Measurements from ENCODE around the gene LRRC30. TPM values are rescaled to one million over a fixed set of nuclear protein-coding genes. Genes with fewer than 3 reads are reported as not detected.

Gene LRRC30
- total and polyA plus RNA-seq, 8 donors, result not detected

GRCh38 chr18:7236933-7237332, 6.0 kb downstream of the LRRC30 start:
- intact Hi-C loops (cut with DNase I), result no loop called here
- no peak for TF ChIP-seq CTCF (IDR thresholded peaks at IDR 0.05)
- ATAC-seq (no peak), DNase-seq (no peak)
- Histone ChIP-seq H3K27ac (no peak overlapping the region), H3K4me1 (peaks cover 0 to 9% of the 10 kb centered on the region in 2 donors), H3K4me3 (no peak overlapping the region), H3K27me3 (no peaks in the 10 kb centered on the region), H3K36me3 (no peaks in the 10 kb centered on the region), H3K9me3 (no peaks in the 10 kb centered on the region)

- ATAC-seq, result no peak
Observed at GRCh38 chr18:7237673-7238272, 6.9 kb downstream of the LRRC30 start.

GRCh38 chr18:7242926-7243325, 12.0 kb downstream of the LRRC30 start:
- intact Hi-C loops (cut with DNase I), result no loop called here

More at GRCh38 chr18:7237673-7238272, 6.9 kb downstream of the LRRC30 start:
- no peak overlapping the region for H3K27ac ChIP-seq
- no peaks in the 10 kb centered on the region for H3K27me3 ChIP-seq
- no peak overlapping the region for H3K4me3 ChIP-seq
- peaks cover 0 to 9% of the 10 kb centered on the region in 2 donors for H3K4me1 ChIP-seq
- no peak for TF ChIP-seq CTCF (IDR thresholded peaks at IDR 0.05)
- no peaks in the 10 kb centered on the region for H3K36me3 ChIP-seq
- intact Hi-C loops (cut with DNase I), result no loop called here
- DNase-seq, result no peak
- H3K9me3 ChIP-seq, result no peaks in the 10 kb centered on the region

GRCh38 chr18:7248877-7249276, 18.0 kb downstream of the LRRC30 start:
- TF ChIP-seq CTCF (IDR thresholded peaks at IDR 0.05), result no peak
- ATAC-seq (no peak), DNase-seq (no peak)
- Histone ChIP-seq H3K9me3 (no peaks in the 10 kb centered on the region), H3K4me3 (no peak overlapping the region), H3K36me3 (no peaks in the 10 kb centered on the region), H3K27me3 (no peaks in the 10 kb centered on the region), H3K4me1 (no peaks in the 10 kb centered on the region), H3K27ac (no peak overlapping the region)
- intact Hi-C loops (cut with DNase I), result no loop called here

More at GRCh38 chr18:7242926-7243325, 12.0 kb downstream of the LRRC30 start:
- Histone ChIP-seq H3K36me3 (no peaks in the 10 kb centered on the region), H3K27me3 (no peaks in the 10 kb centered on the region), H3K4me1 (no peaks in the 10 kb centered on the region), H3K9me3 (no peaks in the 10 kb centered on the region), H3K4me3 (no peak overlapping the region), H3K27ac (no peak overlapping the region)
- DNase-seq, result no peak
- ATAC-seq, result no peak
- no peak for TF ChIP-seq CTCF (IDR thresholded peaks at IDR 0.05)

- H3K9me3 ChIP-seq, result no peaks in the 10 kb centered on the region
- no peak overlapping the region for H3K27ac ChIP-seq
- ATAC-seq, result no peak
- H3K36me3 ChIP-seq, result no peaks in the 10 kb centered on the region
- TF ChIP-seq CTCF (IDR thresholded peaks at IDR 0.05), result no peak
- intact Hi-C loops (cut with DNase I), result no loop called here
- DNase-seq, result no peak
- no peaks in the 10 kb centered on the region for H3K4me1 ChIP-seq
- no peaks in the 10 kb centered on the region for H3K27me3 ChIP-seq
- H3K4me3 ChIP-seq, result no peak overlapping the region
Observed at GRCh38 chr18:7254163-7254562, 23.3 kb downstream of the LRRC30 start.
